Activated T-helper 2 cell treated with anti-CD3 and anti-CD28 coated beads, Interferon-gamma antibody, Interleukin-2, Interleukin-4, amounts not matched to agents 10 μg/mL and 5 μg/mL and 100 μg/mL, durations not matched to agents 14 hours and 24 hours and 36 hours (primary cell): ENCODE results near the gene ALKBH6. TPM values are rescaled to one million over a fixed set of nuclear protein-coding genes. Genes with fewer than 3 reads are reported as not detected.
"Not testable (repeated sequence)": the region's sequence is repeated elsewhere in the genome, so short reads cannot be mapped to it uniquely, and the experiment has no call there.

ENCODE experiments used
- DNase-seq: peaks from one replicate; pipeline ENCODE4 v3.0.0; 2021; ENCODE audit warnings: low spot score
- H3K27ac Mint-ChIP-seq: one replicate; pipeline ENCODE4 v1.8.0; 2021; ENCODE audit warnings: mixed read lengths
- H3K27me3 Mint-ChIP-seq: one replicate; pipeline ENCODE4 v1.8.0; 2021; ENCODE audit warnings: low read depth, mixed read lengths
- H3K36me3 Mint-ChIP-seq: one replicate; pipeline ENCODE4 v1.8.0; 2021; ENCODE audit warnings: low read depth, mixed read lengths
- H3K4me1 Mint-ChIP-seq: one replicate; pipeline ENCODE4 v1.8.0; 2021; ENCODE audit warnings: low read depth, mixed read lengths
- H3K4me3 Mint-ChIP-seq: one replicate; pipeline ENCODE4 v1.8.0; 2021; ENCODE audit warnings: low read depth, mild to moderate bottlenecking, moderate library complexity, mixed read lengths
- H3K9me3 Mint-ChIP-seq: one replicate; pipeline ENCODE4 v1.8.0; 2021; ENCODE audit warnings: mixed read lengths
- intact Hi-C: fragments of 100-400 bp; cut with micrococcal nuclease; formaldehyde crosslinking; loops from one replicate; pipeline ENCODE4 v1.15.1; 2023
- total RNA-seq: library from RNA; stranded (reverse); gene quantifications from 2 replicates; pipeline ENCODE4 v1.2.3, GENCODE V29; 2022

Gene ALKBH6
- total RNA-seq, 1 donor from 2014 or later, result 49.9 TPM

GRCh38 chr19:35986111-35986510, 27.9 kb downstream of the ALKBH6 start:
- no peak overlapping the region for H3K27ac Mint-ChIP-seq
- H3K4me3 Mint-ChIP-seq, result peak overlapping the region; percentile 53
- H3K9me3 Mint-ChIP-seq, result no peaks in the 10 kb centered on the region
- no peak for DNase-seq
- peaks cover 33% of the 10 kb centered on the region for H3K27me3 Mint-ChIP-seq
- no peaks in the 10 kb centered on the region for H3K36me3 Mint-ChIP-seq
- H3K4me1 Mint-ChIP-seq, result peaks cover 2% of the 10 kb centered on the region
- intact Hi-C loops, result no loop called here

GRCh38 chr19:35983177-35983576, 30.8 kb downstream of the ALKBH6 start:
- Mint-ChIP-seq H3K36me3 (no peaks in the 10 kb centered on the region), H3K27ac (no peak overlapping the region), H3K4me3 (no peak overlapping the region), H3K27me3 (peaks cover 30% of the 10 kb centered on the region), H3K9me3 (no peaks in the 10 kb centered on the region), H3K4me1 (peaks cover 2% of the 10 kb centered on the region)
- intact Hi-C loops, result no loop called here
- no peak for DNase-seq

- H3K9me3 Mint-ChIP-seq, H3K27ac Mint-ChIP-seq, H3K4me3 Mint-ChIP-seq, intact Hi-C loops, H3K36me3 Mint-ChIP-seq, DNase-seq, H3K4me1 Mint-ChIP-seq: not testable (repeated sequence)
- peaks cover 19% of the 10 kb centered on the region for H3K27me3 Mint-ChIP-seq
Measured at GRCh38 chr19:35980997-35981396, 33.0 kb downstream of the ALKBH6 start.

- H3K27ac Mint-ChIP-seq, result no peak overlapping the region
- no peaks in the 10 kb centered on the region for H3K4me1 Mint-ChIP-seq
- intact Hi-C loops, result no loop called here
- H3K36me3 Mint-ChIP-seq, result no peaks in the 10 kb centered on the region
- H3K27me3 Mint-ChIP-seq, result peaks cover 5% of the 10 kb centered on the region
- no peak for DNase-seq
- no peak overlapping the region for H3K4me3 Mint-ChIP-seq
- H3K9me3 Mint-ChIP-seq, result no peaks in the 10 kb centered on the region
Measured at GRCh38 chr19:35978832-35979365, 35.1 kb downstream of the ALKBH6 start.

- no peak overlapping the region for H3K27ac Mint-ChIP-seq
- no peaks in the 10 kb centered on the region for H3K4me1 Mint-ChIP-seq
- DNase-seq, result no peak
- no peak overlapping the region for H3K4me3 Mint-ChIP-seq
- peaks cover 5% of the 10 kb centered on the region for H3K27me3 Mint-ChIP-seq
- H3K9me3 Mint-ChIP-seq, result no peaks in the 10 kb centered on the region
- H3K36me3 Mint-ChIP-seq, result no peaks in the 10 kb centered on the region
- intact Hi-C loops, result no loop called here
Measured at GRCh38 chr19:35978271-35978670, 35.7 kb downstream of the ALKBH6 start.

- Mint-ChIP-seq H3K27ac (no peak overlapping the region), H3K4me3 (no peak overlapping the region), H3K27me3 (peaks cover 5% of the 10 kb centered on the region)
Measured at GRCh38 chr19:35977446-35978222, 36.4 kb downstream of the ALKBH6 start.

GRCh38 chr19:35975608-35976214, 38.3 kb downstream of the ALKBH6 start:
- no peak overlapping the region for H3K27ac Mint-ChIP-seq
- DNase-seq, result no peak
- intact Hi-C loops, result no loop called here

More at GRCh38 chr19:35977446-35978222, 36.4 kb downstream of the ALKBH6 start:
- intact Hi-C loops, result no loop called here
- DNase-seq, result peak; percentile 19
- Mint-ChIP-seq H3K4me1 (no peaks in the 10 kb centered on the region), H3K36me3 (no peaks in the 10 kb centered on the region), H3K9me3 (no peaks in the 10 kb centered on the region)

GRCh38 chr19:35973487-35973886, 40.5 kb downstream of the ALKBH6 start:
- Mint-ChIP-seq H3K4me3 (no peak overlapping the region), H3K27ac (no peak overlapping the region), H3K9me3 (no peaks in the 10 kb centered on the region), H3K36me3 (no peaks in the 10 kb centered on the region), H3K4me1 (peaks cover 2% of the 10 kb centered on the region), H3K27me3 (peaks cover 2% of the 10 kb centered on the region)
- no peak for DNase-seq
- intact Hi-C loops, result no loop called here

More at GRCh38 chr19:35975608-35976214, 38.3 kb downstream of the ALKBH6 start:
- Mint-ChIP-seq H3K27me3 (peaks cover 2% of the 10 kb centered on the region), H3K4me3 (no peak overlapping the region), H3K36me3 (no peaks in the 10 kb centered on the region), H3K4me1 (no peaks in the 10 kb centered on the region), H3K9me3 (no peaks in the 10 kb centered on the region)

- Mint-ChIP-seq H3K27ac (no peak overlapping the region), H3K4me1 (peaks cover 2% of the 10 kb centered on the region), H3K36me3 (no peaks in the 10 kb centered on the region), H3K9me3 (no peaks in the 10 kb centered on the region), H3K27me3 (peaks cover 3% of the 10 kb centered on the region), H3K4me3 (no peak overlapping the region)
- DNase-seq, result no peak
- intact Hi-C loops, result no loop called here
Measured at GRCh38 chr19:35966771-35967170, 47.2 kb downstream of the ALKBH6 start.

GRCh38 chr19:35963514-35963913, 50.5 kb downstream of the ALKBH6 start:
- DNase-seq, result peak; percentile 35
- Mint-ChIP-seq H3K27me3 (peaks cover 13% of the 10 kb centered on the region), H3K27ac (no peak overlapping the region), H3K36me3 (no peaks in the 10 kb centered on the region), H3K4me1 (peaks cover 3% of the 10 kb centered on the region), H3K4me3 (no peak overlapping the region), H3K9me3 (no peaks in the 10 kb centered on the region)
- intact Hi-C loops, result no loop called here

- no peak for DNase-seq
- Mint-ChIP-seq H3K4me3 (peak overlapping the region; percentile 11), H3K36me3 (peaks cover 7% of the 10 kb centered on the region), H3K27me3 (peaks cover 22% of the 10 kb centered on the region), H3K9me3 (peaks cover 8% of the 10 kb centered on the region), H3K27ac (no peak overlapping the region), H3K4me1 (peaks cover 4% of the 10 kb centered on the region)
- intact Hi-C loops, result no loop called here
Measured at GRCh38 chr19:35960432-35960972, 53.5 kb downstream of the ALKBH6 start.

GRCh38 chr19:35959968-35960320, 54.1 kb downstream of the ALKBH6 start:
- no peak overlapping the region for H3K27ac Mint-ChIP-seq
- H3K4me3 Mint-ChIP-seq, result no peak overlapping the region
- DNase-seq, result no peak
- intact Hi-C loops, result loop anchor here (1.0 kb wide), 1 partner anchor 94 kb away; the partner anchor contains the start of genes THAP8 and WDR62
- H3K27me3 Mint-ChIP-seq, result peaks cover 22% of the 10 kb centered on the region
- H3K4me1 Mint-ChIP-seq, result peaks cover 7% of the 10 kb centered on the region
- peaks cover 8% of the 10 kb centered on the region for H3K9me3 Mint-ChIP-seq
- H3K36me3 Mint-ChIP-seq, result peaks cover 7% of the 10 kb centered on the region
